Measurements from ENCODE around the gene MTHFD1L.

The MTHFD1L gene

DNA sequence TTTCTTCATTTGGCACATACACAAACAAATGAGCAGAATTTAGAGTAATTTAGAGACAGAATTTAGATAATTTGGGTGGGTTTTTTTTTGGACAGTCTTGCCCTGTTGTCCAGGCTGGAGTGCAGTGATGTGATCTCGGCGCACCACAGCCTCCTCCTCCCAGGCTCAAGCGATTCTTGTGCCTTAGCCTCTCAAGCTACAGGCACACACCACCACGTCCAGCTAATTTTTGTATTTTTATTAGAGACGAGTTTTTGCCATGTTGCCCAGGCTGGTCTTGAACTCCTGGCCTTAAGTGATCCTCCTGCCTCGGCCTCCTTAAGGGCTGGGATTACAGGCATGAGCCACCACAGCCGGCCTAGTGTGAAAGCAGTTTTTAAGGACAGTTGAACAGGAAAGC, 127.8 kb downstream of the MTHFD1L start:
- no peak for DNase-seq

DNA sequence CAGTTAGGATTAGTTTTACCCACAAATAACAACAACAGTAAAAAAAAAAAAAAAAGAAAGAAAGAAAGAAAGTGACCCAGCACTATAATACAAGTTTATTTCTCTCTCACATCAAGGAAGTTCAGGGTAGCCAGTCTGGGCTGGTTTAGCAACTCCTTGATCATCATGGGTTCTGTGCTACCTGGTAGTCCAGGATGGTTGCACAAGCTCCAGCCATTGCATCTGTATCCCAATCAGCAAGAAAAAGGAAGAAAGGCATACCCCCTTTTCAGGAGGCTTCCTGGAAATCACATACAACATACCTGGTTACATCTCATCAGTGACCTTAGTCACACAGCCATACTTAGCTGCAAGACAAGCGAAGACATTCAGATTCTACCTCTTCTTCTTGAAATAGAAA, 128.5 kb downstream of the MTHFD1L start:
- no peak for DNase-seq

DNA sequence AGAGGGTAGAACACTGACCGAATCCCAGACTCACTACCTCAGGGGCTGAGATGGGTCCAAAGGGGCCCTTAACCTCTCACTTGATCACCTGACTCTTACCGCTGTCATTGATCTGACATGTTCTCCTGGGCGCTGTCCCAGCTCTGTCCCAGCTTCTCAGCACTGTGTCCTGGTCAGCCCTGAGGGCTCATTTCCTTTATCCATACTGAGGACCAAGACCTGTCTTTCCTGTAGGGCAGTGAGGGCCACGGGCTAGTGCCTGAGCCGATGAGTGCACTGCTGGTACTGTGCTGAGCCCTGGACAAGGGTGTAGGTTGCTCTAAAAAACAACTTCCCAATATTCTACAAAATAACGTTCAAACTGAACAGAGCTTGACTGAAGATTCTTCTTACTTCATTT, 131.5 kb downstream of the MTHFD1L start:
- DNase-seq = no peak

DNA sequence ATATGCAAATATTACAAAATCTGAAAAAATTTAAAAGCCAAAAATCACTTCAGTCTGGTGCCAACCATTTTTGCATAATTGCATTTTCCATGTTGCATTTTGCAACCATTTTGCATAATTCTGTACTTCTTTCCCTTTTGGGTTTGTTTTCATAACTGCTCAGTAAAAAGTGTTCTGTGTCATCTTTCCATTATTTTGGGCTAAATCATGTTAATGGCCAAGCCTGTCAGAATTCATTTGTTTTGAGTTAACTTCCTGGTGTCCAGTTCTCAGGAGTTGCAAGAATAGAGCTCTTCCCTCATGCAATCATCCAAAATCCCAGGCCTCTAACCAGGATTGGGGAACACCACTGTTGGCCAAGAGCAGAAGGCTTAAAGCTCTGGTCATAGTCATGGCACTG, 133.6 kb downstream of the MTHFD1L start:
- no peak for DNase-seq

GRCh38 chr6:150999576-150999975, 134.1 kb downstream of the MTHFD1L start:
- no peak for DNase-seq

- DNase-seq = no peak
Measured at GRCh38 chr6:151001387-151002056, 136.0 kb downstream of the MTHFD1L start.

DNA sequence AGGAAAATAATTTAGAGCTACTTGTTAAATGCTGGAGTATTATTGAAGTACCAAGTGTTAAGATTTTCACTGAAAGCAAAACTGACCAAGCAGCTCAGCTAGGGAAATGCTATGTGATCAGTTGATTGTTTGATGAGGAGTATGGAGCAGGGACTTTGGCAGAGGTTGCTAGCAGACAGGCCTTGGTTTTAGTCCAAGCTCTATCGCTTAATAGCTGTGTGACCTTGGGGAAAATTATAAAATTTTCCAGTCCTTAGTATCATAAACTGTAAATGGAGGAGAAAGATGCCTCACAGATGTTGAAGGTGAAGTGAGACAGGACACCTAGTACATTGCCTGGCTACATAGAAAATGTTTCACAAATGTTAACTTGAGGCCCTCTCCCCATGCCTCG, 136.6 kb downstream of the MTHFD1L start:
- no peak for DNase-seq

- DNase-seq = no peak
Measured at GRCh38 chr6:151002491-151002935, 137.0 kb downstream of the MTHFD1L start.

DNA sequence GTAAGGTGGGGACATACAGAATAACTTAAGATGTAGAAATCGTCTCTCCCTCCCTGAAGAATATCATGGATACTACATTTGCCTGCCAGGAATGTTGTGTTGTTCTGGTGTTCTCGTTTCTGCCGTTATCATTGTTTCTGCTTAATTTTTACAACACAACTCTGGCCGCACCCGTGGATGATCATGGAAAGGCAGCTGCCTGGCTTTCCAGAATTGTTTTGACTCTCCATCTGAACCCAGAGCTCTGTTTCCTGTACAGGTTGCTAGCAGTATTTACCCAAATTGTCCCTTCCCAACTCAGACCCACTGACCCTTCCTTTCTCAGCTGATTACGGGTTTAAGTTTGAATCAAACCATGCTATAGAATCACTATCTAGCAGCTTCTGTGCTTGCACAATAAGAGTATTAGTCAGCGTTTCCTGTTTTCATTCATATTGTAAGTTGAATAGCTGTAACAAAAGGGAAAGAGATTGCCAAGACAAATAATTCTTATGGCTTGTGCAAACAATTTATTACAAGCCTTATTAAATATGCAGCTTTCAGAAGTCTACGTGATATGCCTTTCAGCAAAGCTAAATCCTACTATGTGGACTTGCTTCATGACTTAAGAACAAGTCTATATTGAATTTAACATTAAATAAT, 139.0 kb downstream of the MTHFD1L start:
- no peak for DNase-seq

DNA sequence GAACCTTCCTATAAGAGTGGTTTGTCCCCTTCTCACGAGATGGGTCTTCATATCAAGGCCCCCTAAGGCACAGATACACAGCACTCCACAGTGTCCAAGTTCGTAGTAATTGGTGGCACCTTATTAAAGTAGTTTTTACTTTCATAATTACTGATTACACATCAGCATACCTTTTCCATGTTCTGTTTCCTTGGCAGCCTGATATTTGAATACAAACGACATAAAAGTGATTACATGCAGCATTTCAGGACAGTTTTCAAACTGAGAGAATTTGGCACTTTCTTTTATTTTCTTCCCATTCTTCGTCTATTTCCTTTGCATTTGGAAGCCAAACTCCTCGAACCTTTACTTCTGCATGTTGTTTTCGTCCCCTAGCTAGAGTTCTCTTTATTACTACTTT, 139.7 kb downstream of the MTHFD1L start:
- DNase-seq = no peak

- DNase-seq = no peak
Measured at GRCh38 chr6:151005896-151006632, 140.6 kb downstream of the MTHFD1L start.

GRCh38 chr6:151007076-151007475, 141.6 kb downstream of the MTHFD1L start:
- no peak for DNase-seq

DNA sequence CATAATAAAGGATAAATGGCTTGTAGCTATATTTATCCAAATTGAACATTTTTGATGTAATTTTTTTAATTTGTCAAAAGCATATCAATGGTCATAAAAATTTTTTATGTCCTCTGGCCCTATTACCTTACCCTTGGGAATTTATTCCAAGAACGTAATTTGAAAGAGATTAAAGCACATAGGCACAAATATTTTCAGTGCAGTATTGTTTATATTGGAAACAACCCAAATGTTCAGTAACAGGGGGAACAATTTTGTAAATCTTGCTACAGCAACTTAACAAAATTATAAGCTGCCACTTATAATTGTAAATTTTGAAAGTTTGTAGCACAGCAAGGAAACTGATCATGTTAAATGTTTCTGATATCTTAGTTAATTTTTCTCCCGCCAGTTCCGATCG, 142.4 kb downstream of the MTHFD1L start:
- no peak for DNase-seq

- DNase-seq = no peak
Measured at GRCh38 chr6:151008425-151008824, 142.9 kb downstream of the MTHFD1L start.

- no peak for DNase-seq
Measured at GRCh38 chr6:151009576-151009975, 144.1 kb downstream of the MTHFD1L start.

GRCh38 chr6:151010071-151010470, 144.6 kb downstream of the MTHFD1L start:
- DNase-seq = no peak

- no peak for DNase-seq
Measured at GRCh38 chr6:151012321-151013294, 147.1 kb downstream of the MTHFD1L start.

DNA sequence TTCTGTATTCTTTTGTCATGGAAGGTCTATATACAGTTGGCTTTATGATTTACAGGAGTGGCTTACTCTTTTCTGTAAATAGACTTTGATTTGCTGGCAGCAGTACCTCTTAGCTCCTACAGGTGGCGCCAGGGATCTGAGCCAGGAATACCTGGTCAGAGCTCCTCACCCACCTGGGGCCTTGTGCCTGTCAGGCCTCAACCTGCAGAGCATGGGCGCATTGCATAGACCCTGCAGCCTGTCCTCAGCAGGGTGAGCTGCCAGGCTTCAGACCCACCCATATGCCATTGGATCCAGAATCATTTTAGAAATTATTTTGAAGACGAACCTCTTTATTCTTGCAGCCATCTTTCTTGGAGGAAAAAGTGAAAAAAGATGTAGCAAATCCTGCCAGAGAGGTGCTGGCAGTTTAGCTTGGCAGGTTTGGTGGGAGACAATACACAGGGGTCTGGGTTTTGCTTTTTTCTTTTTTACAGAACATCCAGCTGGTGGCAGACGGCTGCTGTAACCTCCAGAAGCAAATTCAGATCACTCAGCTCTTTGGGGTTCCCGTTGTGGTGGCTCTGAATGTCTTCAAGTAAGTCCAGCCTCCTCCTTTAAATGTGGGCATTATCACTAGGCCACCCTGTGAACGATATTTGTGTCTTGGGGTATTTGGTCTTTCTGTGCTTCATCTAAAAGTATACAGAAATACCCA, 149.1 kb downstream of the MTHFD1L start:
- DNase-seq = peak; percentile 61

DNA sequence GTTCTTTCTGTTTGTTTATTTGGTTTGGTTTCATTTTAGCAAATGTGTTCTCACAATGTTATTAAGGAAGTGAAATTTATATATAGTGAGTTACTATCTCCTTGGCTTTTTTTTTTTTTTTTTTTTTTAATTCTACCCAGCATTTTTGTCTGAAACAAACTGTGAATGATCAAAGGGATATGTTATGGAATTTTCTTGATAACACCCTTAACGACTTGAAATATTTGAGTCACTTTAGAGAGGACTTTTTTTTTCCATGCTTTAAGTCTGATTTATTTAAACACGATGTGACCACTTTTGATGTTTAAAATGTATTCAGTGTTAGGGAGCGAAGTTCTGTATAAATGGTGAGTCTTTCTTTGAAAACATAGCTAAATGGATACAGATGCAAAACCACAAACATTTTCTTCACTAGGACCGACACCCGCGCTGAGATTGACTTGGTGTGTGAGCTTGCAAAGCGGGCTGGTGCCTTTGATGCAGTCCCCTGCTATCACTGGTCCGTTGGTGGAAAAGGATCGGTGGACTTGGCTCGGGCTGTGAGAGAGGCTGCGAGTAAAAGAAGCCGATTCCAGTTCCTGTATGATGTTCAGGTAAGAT, 149.7 kb downstream of the MTHFD1L start:
- no peak for DNase-seq

DNA sequence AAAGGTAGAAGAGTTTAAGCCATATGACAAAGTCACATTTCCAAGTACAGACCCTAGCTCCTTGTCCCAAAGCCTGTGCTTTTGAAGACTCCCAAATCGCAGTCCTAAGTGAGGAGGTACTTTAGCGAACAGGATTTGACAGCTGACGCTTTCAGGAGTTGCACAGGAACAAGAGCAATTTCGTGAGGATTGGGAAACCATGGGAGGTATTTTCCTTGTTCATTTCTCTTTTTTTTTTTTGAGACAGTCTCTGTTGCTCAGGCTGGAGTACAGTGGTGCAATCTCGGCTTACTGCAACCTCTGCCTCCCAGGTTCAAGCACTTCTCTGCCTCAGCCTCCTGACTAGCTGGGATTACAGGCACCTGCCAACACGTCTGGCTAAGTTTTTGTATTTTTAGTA, 150.6 kb downstream of the MTHFD1L start:
- DNase-seq = no peak

GRCh38 chr6:151018046-151018445, 152.5 kb downstream of the MTHFD1L start:
- no peak for DNase-seq

Measured in activated T-cell treated with anti-CD3 and anti-CD28 coated beads, Interleukin-2, amount 50 U/mL, for 1 hour (primary cell).